NCI-H510A (cell line): ENCODE results near the gene NT5C.

Source experiments
- DNase-seq: peaks from one replicate; lab custom pipeline; 2025; lab: John Stamatoyannopoulos, UW

NT5C gene

GRCh38 chr17:75091855-75092327 lies 39.7 kb downstream of the NT5C start:
- DNase-seq, result no peak

GRCh38 chr17:75090871-75091854 lies 40.4 kb downstream of the NT5C start:
- no peak for DNase-seq

DNA sequence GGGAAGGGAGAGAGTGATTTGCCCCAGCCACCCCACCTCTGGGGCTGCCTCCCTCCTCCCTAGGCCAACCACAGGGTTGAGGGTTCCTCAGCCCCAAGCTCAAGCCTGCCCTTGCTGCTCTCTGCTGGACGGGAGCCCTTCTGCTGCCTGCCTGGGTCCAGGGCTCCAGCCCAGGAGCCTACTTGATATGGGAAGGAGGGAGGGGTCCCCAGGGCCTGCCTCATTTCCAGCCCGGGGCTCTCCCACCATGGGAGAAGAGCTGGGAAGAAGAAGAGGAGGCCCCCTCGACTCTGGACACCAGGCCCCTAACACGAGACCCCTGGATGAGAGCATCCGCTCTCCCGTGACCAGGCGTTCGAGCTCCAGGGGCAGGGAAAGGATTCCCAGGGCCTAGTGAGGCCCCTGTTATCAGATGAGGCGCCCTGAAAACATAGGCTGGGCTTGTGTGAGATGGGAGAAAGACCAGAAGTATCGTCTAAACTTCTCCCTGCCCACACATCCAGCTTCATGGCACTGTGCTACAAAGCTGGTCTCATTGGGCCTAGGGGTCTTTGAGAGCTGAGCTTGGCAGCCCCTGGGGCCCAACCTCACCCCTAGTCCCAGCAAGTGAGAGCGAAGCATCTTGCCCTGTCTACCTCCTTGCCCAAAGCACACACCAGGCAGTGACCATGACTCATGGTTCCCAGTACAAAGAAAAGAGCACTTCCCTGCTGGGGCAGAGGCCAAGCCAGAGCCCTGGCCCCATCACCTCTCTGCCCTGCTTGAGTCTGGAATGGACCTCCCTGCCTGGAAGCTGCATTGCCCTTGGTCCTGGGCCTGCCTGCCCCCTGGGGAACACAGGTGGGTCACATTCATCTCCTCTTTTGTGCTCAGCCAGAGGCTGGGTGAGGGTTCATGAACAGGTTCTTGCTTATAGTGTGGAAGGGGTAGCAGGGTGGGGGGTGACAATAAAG lies 42.8 kb downstream of the NT5C start:
- no peak for DNase-seq

DNA sequence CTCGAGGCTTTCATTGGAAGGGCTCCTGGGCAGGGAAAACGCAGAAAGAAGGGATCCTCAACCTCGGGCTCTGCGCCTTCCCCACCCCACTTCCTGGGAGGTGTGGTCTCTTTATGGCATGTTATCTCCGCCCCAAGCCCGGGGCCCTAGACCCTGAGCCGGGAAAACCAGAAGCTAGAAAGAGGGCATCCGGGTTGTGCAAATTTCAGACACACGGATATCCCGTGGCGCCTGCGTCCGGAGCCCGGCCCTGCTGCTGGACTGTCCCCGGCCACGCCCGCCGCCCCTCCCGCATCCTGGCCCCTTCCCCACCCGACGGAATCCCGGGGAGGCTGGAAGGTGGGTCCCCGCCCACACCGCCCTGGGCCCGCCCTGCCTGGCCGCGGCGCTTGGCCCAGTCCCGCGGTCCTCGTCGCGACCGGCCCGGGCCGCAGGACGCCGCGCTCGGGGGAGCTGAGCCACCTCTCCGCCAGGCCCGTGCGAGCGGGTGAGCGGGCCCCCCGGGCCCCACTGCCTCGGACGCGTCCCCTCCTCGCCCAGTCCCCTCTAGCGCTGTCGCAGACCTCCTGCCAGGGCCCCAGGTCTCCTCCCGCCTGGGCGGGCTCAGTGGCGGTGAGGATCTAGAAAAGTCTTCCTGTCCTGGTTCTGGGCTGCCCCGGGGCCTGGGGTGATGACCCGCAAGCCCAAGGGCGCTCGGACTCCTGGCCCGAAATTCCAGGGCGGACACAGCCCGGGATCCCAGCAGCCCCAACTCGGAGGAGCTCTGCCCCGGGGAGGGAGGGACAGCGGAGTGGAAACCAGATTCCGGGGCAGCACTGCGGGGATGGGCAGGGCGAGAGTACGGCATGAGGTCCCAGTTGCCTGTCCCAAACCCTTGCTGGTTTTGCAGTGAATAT lies 43.7 kb downstream of the NT5C start, which contains the start of gene SLC16A5:
Gene SLC16A5 (plus strand): TSS at position 397 of the 896 bp plus-strand sequence. CDS start 5,683 bp downstream, outside the sequence.
- DNase-seq, result peak; percentile 60

GRCh38 chr17:75087182-75087557 lies 44.4 kb downstream of the NT5C start:
- no peak for DNase-seq

DNA sequence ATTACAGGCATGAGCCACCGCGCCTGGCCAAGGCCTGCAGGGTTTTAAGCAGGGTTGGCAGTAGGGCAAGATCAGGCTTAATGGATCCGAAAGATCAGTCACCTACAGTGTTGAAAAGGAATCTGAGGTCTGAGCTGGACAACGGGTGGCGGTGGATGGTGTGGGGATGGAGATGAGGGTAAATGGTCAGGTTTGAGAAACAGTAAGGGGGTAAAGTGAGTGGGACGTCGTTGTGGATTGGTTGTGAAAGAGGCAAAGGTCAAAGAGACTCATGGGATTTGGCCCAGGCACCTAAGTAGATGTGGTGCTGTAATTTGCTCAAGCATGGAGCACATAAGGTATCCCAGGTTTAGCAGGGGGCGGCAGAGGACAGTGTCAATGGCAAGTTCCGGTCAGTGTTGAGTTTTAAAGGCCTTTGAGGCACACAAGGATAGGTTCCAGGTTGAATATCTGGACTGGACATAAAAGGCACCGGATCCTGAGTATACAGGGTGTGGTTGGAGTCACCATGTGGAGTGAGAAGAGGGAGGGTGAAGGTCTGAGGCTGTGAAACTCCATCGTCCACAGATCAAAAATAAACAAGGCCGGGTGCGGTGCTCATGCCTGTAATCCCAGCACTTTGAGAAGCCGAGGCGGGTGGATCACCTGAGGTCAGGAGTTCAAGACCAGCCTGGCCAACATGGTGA lies 44.9 kb downstream of the NT5C start:
- no peak for DNase-seq

- no peak for DNase-seq
Observed at GRCh38 chr17:75084039-75084660, 47.4 kb downstream of the NT5C start.

- DNase-seq, result no peak
Observed at GRCh38 chr17:75082683-75083082, 48.9 kb downstream of the NT5C start.

DNA sequence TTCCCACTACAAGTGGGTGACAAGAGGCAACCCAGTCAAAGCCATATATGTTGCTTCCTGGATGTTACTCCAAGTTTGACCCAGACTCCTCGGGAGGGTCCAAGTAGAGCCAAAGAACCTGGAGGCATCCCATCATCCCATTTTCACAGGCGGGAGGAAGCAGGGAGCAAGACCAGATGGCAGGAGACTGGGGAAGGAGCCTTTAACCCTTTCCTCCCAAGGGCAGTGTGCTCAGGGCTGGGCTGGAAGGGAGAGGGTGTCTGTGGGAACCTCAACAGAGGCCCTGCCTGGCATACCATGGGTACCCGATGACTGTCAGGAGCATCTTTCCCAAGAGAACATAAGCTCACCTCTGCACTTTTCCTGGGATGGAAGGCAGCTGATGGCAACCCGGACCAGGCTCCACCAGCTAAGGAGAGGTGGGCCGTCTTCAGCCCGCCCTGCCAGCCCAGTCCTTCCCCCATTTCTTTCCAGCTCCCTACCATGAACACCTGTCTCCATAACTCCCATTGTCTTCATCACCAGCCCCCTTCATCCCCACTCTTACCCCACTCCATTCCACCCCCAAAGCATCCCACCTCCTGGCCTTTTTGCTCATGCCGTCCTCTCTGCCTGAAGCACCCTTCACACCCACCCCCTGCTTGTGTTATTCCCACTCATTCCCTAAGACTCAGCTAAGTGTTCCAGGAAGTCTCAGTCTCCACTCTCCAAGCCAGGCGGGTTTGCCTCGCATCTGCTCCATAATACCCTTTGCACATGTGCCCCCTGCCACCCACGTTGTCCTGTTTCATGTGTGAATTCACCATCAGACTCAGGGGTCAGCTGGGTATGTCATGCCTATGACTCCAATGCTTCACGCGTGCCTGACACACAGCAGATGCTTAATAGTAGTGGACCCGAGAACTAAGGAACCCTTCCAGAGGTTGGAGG lies 49.7 kb downstream of the NT5C start:
- DNase-seq, result no peak
